Caco-2 (cell line): ENCODE data around the gene TRPV5. TPM values are rescaled to one million over a fixed set of nuclear protein-coding genes. Genes with fewer than 3 reads are reported as not detected.

Source experiments
- BruUV-seq: library from RNA; stranded (reverse); fragments of 400-500 nt; replicated peaks from 2 replicates; lab custom pipeline; 2021; lab: Mats Ljungman, UMichigan
- CTCF ChIA-PET: fragments of 300-600 bp; sonication (Branson Sonifier 250); formaldehyde crosslinking; loops from one replicate; lab custom pipeline; 2022; ENCODE audit warnings: antibody characterized with exemption; lab: Charles Lee
- POLR2A ChIA-PET: fragments of 300-600 bp; sonication (Branson Sonifier 250); formaldehyde crosslinking; loops from one replicate; lab custom pipeline; 2022; ENCODE audit warnings: antibody characterized with exemption; lab: Charles Lee
- DNase-seq, 2 experiments: peaks; one replicate each; pipeline versions ENCODE4 v3.0.0 to v3.0.0-alpha.2; 2020 to 2022
- H3K27me3 ChIP-seq: replicated peaks from 2 replicates; pipeline ENCODE4 v1.6.0; 2011; ENCODE audit warnings: low read length; ENCODE audit not compliant: control insufficient read depth, insufficient read depth
- H3K36me3 ChIP-seq: 2 replicates; pipeline ENCODE4 v1.5.1; 2011; ENCODE audit warnings: low read length; ENCODE audit not compliant: control insufficient read depth, insufficient read depth
- H3K4me1 ChIP-seq: fragments of 250-450 bp; sonication (Bioruptor Pico); 2 replicates; pipeline ENCODE4 v1.5.1; 2020; ENCODE audit warnings: mild to moderate bottlenecking
- H3K4me3 ChIP-seq: 2 replicates; pipeline ENCODE4 v1.5.1; 2011; ENCODE audit warnings: low read depth, mild to moderate bottlenecking, control low read depth, low read length
- H3K9me3 ChIP-seq: fragments of 250-450 bp; sonication (Bioruptor Pico); 2 replicates; pipeline ENCODE4 v1.5.1; 2020; ENCODE audit warnings: mild to moderate bottlenecking, moderate library complexity
- H3K27ac Mint-ChIP-seq: one replicate; pipeline ENCODE4 v1.8.0; 2022; ENCODE audit warnings: mixed read lengths; ENCODE audit not compliant: unreplicated experiment
- H3K27me3 Mint-ChIP-seq: one replicate; pipeline ENCODE4 v1.8.0; 2022; ENCODE audit warnings: mixed read lengths; ENCODE audit not compliant: insufficient read depth, unreplicated experiment
- H3K36me3 Mint-ChIP-seq: one replicate; pipeline ENCODE4 v1.8.0; 2022; ENCODE audit warnings: mild to moderate bottlenecking, mixed read lengths; ENCODE audit not compliant: insufficient read depth, unreplicated experiment
- H3K4me1 Mint-ChIP-seq: one replicate; pipeline ENCODE4 v1.8.0; 2022; ENCODE audit warnings: low read depth, mixed read lengths; ENCODE audit not compliant: unreplicated experiment
- H3K4me3 Mint-ChIP-seq: one replicate; pipeline ENCODE4 v1.8.0; 2022; ENCODE audit warnings: mild to moderate bottlenecking, moderate library complexity, mixed read lengths; ENCODE audit not compliant: unreplicated experiment
- H3K9me3 Mint-ChIP-seq: one replicate; pipeline ENCODE4 v1.8.0; 2022; ENCODE audit warnings: mixed read lengths; ENCODE audit not compliant: unreplicated experiment
- CTCF ChIP-seq, 2 experiments: fragments of 200-600 bp in 1 of 2; IDR thresholded peaks; 1 replicate in 1 of 2; 2 replicates in 1 of 2; pipeline versions ENCODE4 v1.5.1 to v1.8.0; 2011 to 2022; ENCODE audit warnings: antibody characterized with exemption in 1 of 2, control low read depth in 1 of 2, inconsistent platforms in 1 of 2, low read depth in 1 of 2, low read length in 1 of 2, mild to moderate bottlenecking in 1 of 2, moderate library complexity in 1 of 2; ENCODE audit not compliant: insufficient read depth in 1 of 2, severe bottlenecking in 1 of 2, unreplicated experiment in 1 of 2
- intact Hi-C: fragments of 100-400 bp; cut with micrococcal nuclease; formaldehyde crosslinking; loops from one replicate; pipeline ENCODE4 v1.10.0; 2022; ENCODE audit not compliant: unreplicated experiment
- total RNA-seq: library from RNA; stranded (reverse); gene quantifications from 2 replicates; pipeline ENCODE4 v1.2.3, GENCODE V29; 2022

The TRPV5 gene
- total RNA-seq, 1 experiment from 2014 or later, result not detected

- no peaks in the 10 kb centered on the region for H3K27me3 ChIP-seq
- H3K9me3 ChIP-seq, result no peaks in the 10 kb centered on the region
- no peak overlapping the region for H3K4me3 ChIP-seq
- no peaks in the 10 kb centered on the region for H3K4me1 Mint-ChIP-seq
- intact Hi-C loops, result no loop called here
- no peak for DNase-seq
- no peaks in the 10 kb centered on the region for H3K36me3 ChIP-seq
- no peaks in the 10 kb centered on the region for H3K9me3 Mint-ChIP-seq
- TF ChIP-seq CTCF (IDR thresholded peaks at IDR 0.05; ENCODE audit: insufficient read depth in 1 of 2, low read depth in 1 of 2, low read length in 1 of 2, severe bottlenecking in 1 of 2, unreplicated experiment in 1 of 2), result no peak
- no peak overlapping the region for H3K4me3 Mint-ChIP-seq
- CTCF ChIA-PET, result no interaction called here
- no TSS peak for BruUV-seq
- POLR2A ChIA-PET, result no interaction called here
- no peaks in the 10 kb centered on the region for H3K36me3 Mint-ChIP-seq
- no peak overlapping the region for H3K27ac Mint-ChIP-seq
- no peaks in the 10 kb centered on the region for H3K27me3 Mint-ChIP-seq
- no peaks in the 10 kb centered on the region for H3K4me1 ChIP-seq
These were observed 57.1 kb downstream of the TRPV5 start for GRCh38 chr7:142876236-142876960.

- peak in 1 of 2 experiments; percentile 17 for DNase-seq
- Histone ChIP-seq H3K4me3 (no peak overlapping the region), H3K4me1 (no peaks in the 10 kb centered on the region), H3K9me3 (no peaks in the 10 kb centered on the region), H3K27me3 (no peaks in the 10 kb centered on the region), H3K36me3 (no peaks in the 10 kb centered on the region)
- ChIA-PET CTCF (interaction anchor here (3.1 kb wide), 1 partner anchor 128 kb away, joined by 16 read pairs; no protein-coding TSS in a partner anchor), POLR2A (no interaction called here)
- no peak overlapping the region for H3K4me3 Mint-ChIP-seq
- intact Hi-C loops, result no loop called here
- no TSS peak for BruUV-seq
- H3K9me3 Mint-ChIP-seq, result no peaks in the 10 kb centered on the region
- no peaks in the 10 kb centered on the region for H3K27me3 Mint-ChIP-seq
- no peaks in the 10 kb centered on the region for H3K4me1 Mint-ChIP-seq
- no peaks in the 10 kb centered on the region for H3K36me3 Mint-ChIP-seq
- no peak overlapping the region for H3K27ac Mint-ChIP-seq
- TF ChIP-seq CTCF (IDR thresholded peaks at IDR 0.05; ENCODE audit: insufficient read depth in 1 of 2, low read depth in 1 of 2, low read length in 1 of 2, severe bottlenecking in 1 of 2, unreplicated experiment in 1 of 2), result no peak
These were observed 58.1 kb downstream of the TRPV5 start for GRCh38 chr7:142875456-142875855.

- no TSS peak for BruUV-seq
- no peaks in the 10 kb centered on the region for H3K27me3 ChIP-seq
- no peak overlapping the region for H3K4me3 Mint-ChIP-seq
- no peaks in the 10 kb centered on the region for H3K36me3 Mint-ChIP-seq
- H3K9me3 ChIP-seq, result no peaks in the 10 kb centered on the region
- H3K9me3 Mint-ChIP-seq, result no peaks in the 10 kb centered on the region
- H3K4me1 ChIP-seq, result no peaks in the 10 kb centered on the region
- intact Hi-C loops, result no loop called here
- no peak overlapping the region for H3K27ac Mint-ChIP-seq
- H3K36me3 ChIP-seq, result no peaks in the 10 kb centered on the region
- TF ChIP-seq CTCF (IDR thresholded peaks at IDR 0.05; ENCODE audit: insufficient read depth in 1 of 2, low read depth in 1 of 2, low read length in 1 of 2, severe bottlenecking in 1 of 2, unreplicated experiment in 1 of 2), result no peak
- ChIA-PET POLR2A (no interaction called here), CTCF (interaction anchor here (3.1 kb wide), 1 partner anchor 128 kb away, joined by 16 read pairs; no protein-coding TSS in a partner anchor)
- H3K4me3 ChIP-seq, result no peak overlapping the region
- no peaks in the 10 kb centered on the region for H3K4me1 Mint-ChIP-seq
- no peaks in the 10 kb centered on the region for H3K27me3 Mint-ChIP-seq
- DNase-seq, result no peak
These were observed 58.7 kb downstream of the TRPV5 start for GRCh38 chr7:142874837-142875236.
